ENCODE data around the gene PROCR. TPM values are rescaled to one million over a fixed set of nuclear protein-coding genes. Genes with fewer than 3 reads are reported as not detected.
"Not testable (repeated sequence)": the region's sequence is repeated elsewhere in the genome, so short reads cannot be mapped to it uniquely, and the experiment has no call there.

PROCR gene
- total and polyA plus RNA-seq, 9 donors = 9.1 to 40.2 (median 21.6) TPM

DNA sequence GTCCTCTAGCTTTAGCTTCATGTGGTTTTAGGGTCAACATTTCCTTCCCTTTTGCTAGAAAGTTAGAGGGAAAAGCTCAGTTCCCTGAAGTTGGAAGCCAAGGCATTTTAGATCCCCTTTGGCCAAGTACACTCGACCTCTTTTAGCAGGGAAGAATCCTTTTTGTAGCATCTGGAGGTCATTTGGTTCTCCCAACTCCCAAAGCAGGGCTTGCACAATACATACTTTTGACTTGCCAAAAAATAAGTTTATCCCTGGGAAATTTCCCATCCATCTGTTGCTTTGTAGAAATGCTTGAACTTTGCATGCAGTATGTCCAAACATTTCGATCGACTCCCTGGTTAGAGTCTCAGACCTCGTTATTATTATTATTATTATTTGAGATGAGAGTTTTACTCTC lies 20.1 kb upstream of the PROCR start:
- peak in 1 of 5 donors; percentile 36 for DNase-seq
- WGBS, 3 donors = 2 to 14% (median 9%) methylated on average over 4 of the region's 4 CpGs
- Histone ChIP-seq H3K27ac (no peak overlapping the region), H3K4me3 (no peak overlapping the region), H3K27me3 (no peaks in the 10 kb centered on the region), H3K36me3 (no peaks in the 10 kb centered on the region), H3K9me3 (no peaks in the 10 kb centered on the region), H3K4me1 (ENCODE audit: insufficient read depth) (peaks cover 2% of the 10 kb centered on the region)
- TF ChIP-seq POLR2A (IDR thresholded peaks at IDR 0.05) = no peak
- no peak for TF ChIP-seq EP300 (IDR thresholded peaks at IDR 0.05)
- TF ChIP-seq, protein P1, sequence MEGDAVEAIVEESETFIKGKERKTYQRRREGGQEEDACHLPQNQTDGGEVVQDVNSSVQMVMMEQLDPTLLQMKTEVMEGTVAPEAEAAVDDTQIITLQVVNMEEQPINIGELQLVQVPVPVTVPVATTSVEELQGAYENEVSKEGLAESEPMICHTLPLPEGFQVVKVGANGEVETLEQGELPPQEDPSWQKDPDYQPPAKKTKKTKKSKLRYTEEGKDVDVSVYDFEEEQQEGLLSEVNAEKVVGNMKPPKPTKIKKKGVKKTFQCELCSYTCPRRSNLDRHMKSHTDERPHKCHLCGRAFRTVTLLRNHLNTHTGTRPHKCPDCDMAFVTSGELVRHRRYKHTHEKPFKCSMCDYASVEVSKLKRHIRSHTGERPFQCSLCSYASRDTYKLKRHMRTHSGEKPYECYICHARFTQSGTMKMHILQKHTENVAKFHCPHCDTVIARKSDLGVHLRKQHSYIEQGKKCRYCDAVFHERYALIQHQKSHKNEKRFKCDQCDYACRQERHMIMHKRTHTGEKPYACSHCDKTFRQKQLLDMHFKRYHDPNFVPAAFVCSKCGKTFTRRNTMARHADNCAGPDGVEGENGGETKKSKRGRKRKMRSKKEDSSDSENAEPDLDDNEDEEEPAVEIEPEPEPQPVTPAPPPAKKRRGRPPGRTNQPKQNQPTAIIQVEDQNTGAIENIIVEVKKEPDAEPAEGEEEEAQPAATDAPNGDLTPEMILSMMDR (IDR thresholded peaks at IDR 0.05) = no peak
- intact Hi-C loops (cut with DNase I) = no loop called here

DNA sequence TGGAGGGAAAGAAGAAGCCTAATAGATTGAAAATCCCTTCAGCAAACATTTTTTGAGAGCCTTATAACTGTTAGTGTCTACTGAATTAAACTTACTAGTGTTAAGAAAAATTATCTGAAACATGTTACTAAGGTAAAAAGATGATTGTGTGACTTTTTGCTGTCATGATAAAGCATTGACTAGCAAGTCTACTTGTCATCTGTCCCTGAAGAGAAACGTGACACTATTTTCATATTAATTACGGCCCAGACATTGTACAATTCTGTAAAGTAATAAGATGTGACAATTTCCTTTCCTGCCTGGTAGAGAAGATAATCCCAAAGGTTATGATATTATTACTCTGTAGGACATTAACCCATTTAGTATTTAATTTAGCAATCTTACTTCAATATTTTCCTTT lies 15.9 kb upstream of the PROCR start:
- Histone ChIP-seq H3K4me3 (no peak overlapping the region), H3K27ac (no peak overlapping the region), H3K9me3 (no peaks in the 10 kb centered on the region), H3K36me3 (no peaks in the 10 kb centered on the region), H3K27me3 (no peaks in the 10 kb centered on the region), H3K4me1 (ENCODE audit: insufficient read depth) (no peaks in the 10 kb centered on the region)
- no peak for DNase-seq
- TF ChIP-seq EP300 (IDR thresholded peaks at IDR 0.05) (no peak), POLR2A (IDR thresholded peaks at IDR 0.05) (no peak)
- TF ChIP-seq, protein P1 (IDR thresholded peaks at IDR 0.05) = no peak
- 87 to 91% (median 90%) methylated on average over 2 of the region's 2 CpGs for WGBS, 3 donors
- intact Hi-C loops (cut with DNase I) = no loop called here

DNA sequence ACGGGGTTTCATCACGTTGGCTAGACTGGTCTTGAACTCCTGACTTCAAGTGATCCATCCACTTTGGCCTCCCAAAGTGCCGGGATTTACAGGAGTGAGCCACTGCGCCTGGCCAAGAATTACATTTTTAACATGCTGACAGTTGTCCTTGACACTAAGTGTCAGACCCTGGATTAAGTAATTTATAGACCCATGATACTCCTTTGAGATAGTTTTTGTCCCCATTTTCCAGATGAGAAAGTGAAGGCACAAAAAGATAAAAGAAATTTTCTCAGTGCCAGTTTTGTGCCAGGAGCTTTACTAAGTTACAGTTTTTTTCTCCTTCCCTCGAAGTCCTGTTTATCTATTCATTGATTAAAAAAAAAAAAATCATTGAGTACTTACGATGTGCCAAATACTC lies 14.9 kb upstream of the PROCR start:
- TF ChIP-seq, protein P1 (IDR thresholded peaks at IDR 0.05) = no peak
- TF ChIP-seq EP300 (IDR thresholded peaks at IDR 0.05) (no peak), POLR2A (IDR thresholded peaks at IDR 0.05) (no peak)
- no peak overlapping the region for H3K4me3 ChIP-seq
- WGBS, 3 donors = 69 to 78% (median 70%) methylated on average over 6 of the region's 6 CpGs
- DNase-seq = no peak
- intact Hi-C loops (cut with DNase I) = no loop called here
- H3K36me3 ChIP-seq = no peaks in the 10 kb centered on the region
- no peak overlapping the region for H3K27ac ChIP-seq
- no peaks in the 10 kb centered on the region for H3K4me1 ChIP-seq (ENCODE audit: insufficient read depth)
- no peaks in the 10 kb centered on the region for H3K27me3 ChIP-seq
- no peaks in the 10 kb centered on the region for H3K9me3 ChIP-seq

DNA sequence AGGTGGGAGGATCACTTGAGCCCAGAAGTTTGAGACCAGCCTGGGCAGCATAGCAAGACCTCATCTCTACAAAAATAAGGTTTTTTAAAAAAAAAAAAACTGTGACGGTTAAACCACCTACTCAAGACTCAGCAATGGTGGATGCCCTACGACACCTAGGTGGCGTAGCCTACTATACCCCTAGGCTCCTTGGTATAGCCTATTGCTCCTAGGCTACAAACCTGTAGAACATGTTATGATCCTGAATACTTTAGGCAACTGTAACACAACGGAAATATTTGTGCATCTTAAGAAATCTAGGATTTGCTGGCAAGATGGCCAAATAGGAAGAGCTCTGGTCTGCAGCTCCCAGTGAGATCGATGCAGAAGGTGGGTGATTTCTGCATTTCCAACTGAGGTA lies 11.5 kb upstream of the PROCR start:
- H3K27ac ChIP-seq; H3K27me3 ChIP-seq; intact Hi-C loops (cut with DNase I); H3K4me1 ChIP-seq (ENCODE audit: insufficient read depth); H3K36me3 ChIP-seq; H3K9me3 ChIP-seq; H3K4me3 ChIP-seq; DNase-seq: not testable (repeated sequence)
- 94 to 97% (median 95%) methylated on average over 5 of the region's 5 CpGs for WGBS, 3 donors

DNA sequence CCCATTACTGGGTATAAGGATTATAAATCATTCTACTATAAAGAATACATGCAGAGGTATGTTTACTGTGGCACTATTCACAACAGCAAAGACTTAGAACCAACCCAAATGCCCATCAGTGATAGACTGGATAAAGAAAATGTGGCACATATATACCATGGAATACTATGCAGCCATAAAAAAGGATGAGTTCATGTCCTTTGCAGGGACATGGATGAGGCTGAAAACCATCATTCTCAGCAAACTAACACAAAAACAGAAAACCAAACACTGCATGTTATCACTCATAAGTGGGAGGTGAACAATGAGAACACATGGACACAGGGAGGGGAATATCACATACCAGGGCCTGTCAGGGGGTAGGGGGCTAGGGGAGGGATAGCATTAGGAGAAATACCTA lies 7.3 kb upstream of the PROCR start:
- DNase-seq; H3K36me3 ChIP-seq; H3K9me3 ChIP-seq; H3K27ac ChIP-seq; intact Hi-C loops (cut with DNase I); H3K4me1 ChIP-seq (ENCODE audit: insufficient read depth); H3K4me3 ChIP-seq; H3K27me3 ChIP-seq: not testable (repeated sequence)
